Spleen (tissue), 11 donors: ENCODE results near the gene PNLIPRP2. TPM values are rescaled to one million over a fixed set of nuclear protein-coding genes. Genes with fewer than 3 reads are reported as not detected.

Experiments used
- DNase-seq: peaks from one replicate; pipeline ENCODE4 v3.0.0-alpha.2; 2020
- H3K27ac ChIP-seq, 8 donors: fragments of 200-600 bp; sonication (generic) in 7 of 8; 1 replicate in 4 of 8; 2 replicates in 4 of 8; pipeline versions ENCODE4 v1.5.0 to v1.8.0; 2016 to 2021; ENCODE audit warnings: inconsistent platforms in 4 of 8, mild to moderate bottlenecking in 4 of 8, moderate library complexity in 1 of 8
- H3K27me3 ChIP-seq, 7 donors: fragments of 200-600 bp; sonication (generic) in 6 of 7; replicated peaks in 1 of 7; 1 replicate in 4 of 7; 2 replicates in 3 of 7; pipeline versions ENCODE4 v1.5.0 to v1.8.0; 2016 to 2021; ENCODE audit warnings: inconsistent platforms in 3 of 7, mild to moderate bottlenecking in 1 of 7
- H3K36me3 ChIP-seq, 6 donors: fragments of 200-600 bp; sonication (generic) in 5 of 6; 1 replicate in 4 of 6; 2 replicates in 2 of 6; pipeline versions ENCODE4 v1.5.0 to v1.8.0; 2016 to 2021; ENCODE audit warnings: inconsistent platforms in 2 of 6
- H3K4me1 ChIP-seq, 6 donors: fragments of 200-600 bp; sonication (generic) in 5 of 6; 1 replicate in 3 of 6; 2 replicates in 3 of 6; pipeline versions ENCODE4 v1.5.0 to v1.8.0; 2016 to 2021; ENCODE audit warnings: inconsistent platforms in 3 of 6
- H3K4me3 ChIP-seq, 8 donors: fragments of 200-600 bp; sonication (generic) in 7 of 8; 1 replicate in 4 of 8; 2 replicates in 4 of 8; pipeline versions ENCODE4 v1.5.0 to v1.8.0; 2016 to 2021; ENCODE audit warnings: inconsistent platforms in 4 of 8, mild to moderate bottlenecking in 4 of 8, moderate library complexity in 2 of 8
- H3K9me3 ChIP-seq, 8 donors: fragments of 200-600 bp; sonication (generic) in 7 of 8; 1 replicate in 4 of 8; 2 replicates in 4 of 8; pipeline versions ENCODE4 v1.5.0 to v1.8.0; 2016 to 2021; ENCODE audit warnings: inconsistent platforms in 4 of 8
- POLR2A ChIP-seq, 3 donors: fragments of 450-650 bp; IDR thresholded peaks; one replicate each; pipeline ENCODE4 v1.5.1; 2017; ENCODE audit warnings: antibody characterized with exemption in 3 of 3, mild to moderate bottlenecking in 1 of 3
- POLR2AphosphoS5 ChIP-seq, 3 donors: sonication (generic); formaldehyde crosslinking; IDR thresholded peaks; one replicate each; pipeline ENCODE4 v1.5.1; 2017; ENCODE audit warnings: antibody characterized with exemption in 3 of 3
- WGBS, 5 donors: extraction: QIAGEN DNeasy Blood & Tissue Kit in 3 of 5; methylation state at CpG; one replicate each; pipeline versions ENCODE4 v1.1.5 to v1.1.7; 2013 to 2018; 5-methylcytosine and 5-hydroxymethylcytosine counted together
- intact Hi-C: fragments of 100-400 bp; cut with DNase I; formaldehyde crosslinking; loops from one replicate; pipeline ENCODE4 v1.15.0; 2023; ENCODE audit warnings: low total_unique reads
- polyA plus RNA-seq, 3 donors: library from polyadenylated mRNA; stranded (reverse); fragments of 200-250 nt; gene quantifications; one replicate each; pipeline ENCODE4 v1.2.1, GENCODE V29; 2013
- total RNA-seq, 7 donors: library from RNA; depleted of rRNA in 3 of 7; stranded (reverse); fragments of >200 nt in 3 of 7; fragmentation: NEBNext Ultra II Directional in 4 of 7; extraction: Animal tissue kit (Norgen Biotek cat#: 25700) in 4 of 7; gene quantifications; one replicate each; pipeline versions ENCODE4 v1.1.0 to v1.2.1, GENCODE V29; 2016 to 2021
- TF ChIP-seq, protein P1 (sequence below), 11 experiments: fragments of 200-600 bp in 7 of 11; fragments of 450-650 bp in 4 of 11; sonication (generic) in 4 of 11; IDR thresholded peaks in 8 of 11; conservative IDR thresholded peaks in 3 of 11; 1 replicate in 7 of 11; 2 replicates in 4 of 11; pipeline versions ENCODE4 v1.4.0 to v1.8.0; 2016 to 2021; ENCODE audit warnings: antibody characterized with exemption in 11 of 11, inconsistent platforms in 4 of 11, mild to moderate bottlenecking in 1 of 11
- donor health status: healthy with polysubstance abuse.
- donor health status: DM: no; HTN: no; CAD: no; lungs with moderate emphysema.
- donor health status: DM: no; HTN: no; CAD: no.
- donor health status: Bipolar disorder and iron deficiency.
- donor health status: healthy.
- donor health status: DM: no; HTN: no; CAD: no.
- donor health status: DM: yes; HTN: yes; CAD: no.

The PNLIPRP2 gene
- total and polyA plus RNA-seq, 10 donors, result 0.07 to 0.60 (median 0.26) TPM; not detected in 6

- no peak overlapping the region for H3K4me3 ChIP-seq
- no peak for DNase-seq
- H3K27ac ChIP-seq, result no peak overlapping the region
- TF ChIP-seq POLR2AphosphoS5 (IDR thresholded peaks at IDR 0.05), result no peak
- TF ChIP-seq, protein P1, sequence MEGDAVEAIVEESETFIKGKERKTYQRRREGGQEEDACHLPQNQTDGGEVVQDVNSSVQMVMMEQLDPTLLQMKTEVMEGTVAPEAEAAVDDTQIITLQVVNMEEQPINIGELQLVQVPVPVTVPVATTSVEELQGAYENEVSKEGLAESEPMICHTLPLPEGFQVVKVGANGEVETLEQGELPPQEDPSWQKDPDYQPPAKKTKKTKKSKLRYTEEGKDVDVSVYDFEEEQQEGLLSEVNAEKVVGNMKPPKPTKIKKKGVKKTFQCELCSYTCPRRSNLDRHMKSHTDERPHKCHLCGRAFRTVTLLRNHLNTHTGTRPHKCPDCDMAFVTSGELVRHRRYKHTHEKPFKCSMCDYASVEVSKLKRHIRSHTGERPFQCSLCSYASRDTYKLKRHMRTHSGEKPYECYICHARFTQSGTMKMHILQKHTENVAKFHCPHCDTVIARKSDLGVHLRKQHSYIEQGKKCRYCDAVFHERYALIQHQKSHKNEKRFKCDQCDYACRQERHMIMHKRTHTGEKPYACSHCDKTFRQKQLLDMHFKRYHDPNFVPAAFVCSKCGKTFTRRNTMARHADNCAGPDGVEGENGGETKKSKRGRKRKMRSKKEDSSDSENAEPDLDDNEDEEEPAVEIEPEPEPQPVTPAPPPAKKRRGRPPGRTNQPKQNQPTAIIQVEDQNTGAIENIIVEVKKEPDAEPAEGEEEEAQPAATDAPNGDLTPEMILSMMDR (IDR thresholded peaks at IDR 0.05 in 8 of 11, conservative IDR thresholded peaks at IDR 0.05 in 3 of 11), result no peak
- TF ChIP-seq POLR2A (IDR thresholded peaks at IDR 0.05), result no peak
- intact Hi-C loops, result no loop called here
- WGBS, 5 donors, result 81 to 92% (median 89%) methylated on average over 8 of the region's 8 CpGs
- peaks cover 0 to 42% (median 9%) of the 10 kb centered on the region in 7 donors for H3K27me3 ChIP-seq
- H3K36me3 ChIP-seq, result no peaks in the 10 kb centered on the region
- no peaks in the 10 kb centered on the region for H3K4me1 ChIP-seq
- peaks cover 0 to 8% (median 0%) of the 10 kb centered on the region in 8 donors for H3K9me3 ChIP-seq
These were observed 8.5 kb upstream of the PNLIPRP2 start for GRCh38 chr10:116612107-116612769.

DNA sequence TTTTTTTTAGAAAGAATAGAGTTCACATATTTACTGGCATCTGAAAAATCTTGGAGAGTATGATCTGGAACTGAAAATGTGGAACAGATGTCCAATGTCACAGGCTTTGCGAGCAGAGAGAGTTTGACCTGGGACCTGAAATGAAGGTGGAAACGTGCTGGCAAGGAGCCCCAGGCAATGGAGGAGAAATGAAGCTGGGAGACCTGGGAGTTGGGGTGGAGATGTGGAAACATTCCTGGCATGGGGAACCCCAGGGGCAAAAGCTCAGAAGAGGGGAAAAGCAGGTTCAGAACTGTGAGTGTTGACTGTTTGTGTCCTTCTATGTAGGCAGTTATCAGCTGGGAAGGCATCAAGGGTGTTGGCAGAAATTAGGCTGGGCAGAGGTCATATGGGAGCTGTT is 7.3 kb upstream of the PNLIPRP2 start:
- Histone ChIP-seq H3K27me3 (peaks cover 0 to 29% (median 9%) of the 10 kb centered on the region in 7 donors), H3K36me3 (no peaks in the 10 kb centered on the region), H3K9me3 (peaks cover 0 to 8% (median 0%) of the 10 kb centered on the region in 8 donors), H3K4me3 (no peak overlapping the region), H3K4me1 (no peaks in the 10 kb centered on the region), H3K27ac (no peak overlapping the region)
- 71 to 86% (median 78%) methylated on average over 2 of the region's 2 CpGs for WGBS, 5 donors
- intact Hi-C loops, result no loop called here
- DNase-seq, result no peak
- TF ChIP-seq, protein P1 (IDR thresholded peaks at IDR 0.05 in 8 of 11, conservative IDR thresholded peaks at IDR 0.05 in 3 of 11), result no peak
- TF ChIP-seq POLR2A (IDR thresholded peaks at IDR 0.05), result no peak
- TF ChIP-seq POLR2AphosphoS5 (IDR thresholded peaks at IDR 0.05), result no peak

DNA sequence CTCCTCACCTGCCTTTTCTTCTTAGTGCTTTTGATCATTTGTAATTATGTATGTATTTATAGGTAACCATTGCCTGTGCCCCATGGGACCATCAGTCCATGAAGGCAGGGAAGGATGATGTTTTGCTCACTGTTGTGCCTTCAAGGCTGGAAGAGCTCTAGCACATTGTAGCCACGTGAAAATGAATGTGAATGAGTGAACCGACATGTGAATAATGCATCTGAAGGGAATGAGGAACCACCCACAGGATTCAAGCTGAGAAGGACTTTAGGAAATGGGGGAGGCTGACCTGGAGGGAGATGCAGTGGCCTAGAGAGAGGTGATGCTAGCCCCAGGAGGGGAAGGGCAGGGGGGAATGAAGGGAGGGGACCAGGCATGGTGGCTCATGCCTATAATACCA is 6.0 kb upstream of the PNLIPRP2 start:
- WGBS, 5 donors, result 38 to 48% (median 42%) methylated on average over 2 of the region's 2 CpGs
- no peaks in the 10 kb centered on the region for H3K4me1 ChIP-seq
- TF ChIP-seq POLR2A (IDR thresholded peaks at IDR 0.05) (no peak), POLR2AphosphoS5 (IDR thresholded peaks at IDR 0.05) (no peak)
- TF ChIP-seq, protein P1 (IDR thresholded peaks at IDR 0.05 in 8 of 11, conservative IDR thresholded peaks at IDR 0.05 in 3 of 11), result no peak
- H3K27me3 ChIP-seq, result peaks cover 0 to 16% (median 3%) of the 10 kb centered on the region in 7 donors
- no peak overlapping the region for H3K4me3 ChIP-seq
- H3K36me3 ChIP-seq, result no peaks in the 10 kb centered on the region
- H3K27ac ChIP-seq, result no peak overlapping the region
- no peak for DNase-seq
- H3K9me3 ChIP-seq, result peaks cover 0 to 8% (median 0%) of the 10 kb centered on the region in 8 donors
- intact Hi-C loops, result no loop called here

GRCh38 chr10:116615199-116615776 is 5.5 kb upstream of the PNLIPRP2 start:
- no peak overlapping the region for H3K4me3 ChIP-seq
- no peak for DNase-seq
- TF ChIP-seq, protein P1 (IDR thresholded peaks at IDR 0.05 in 8 of 11, conservative IDR thresholded peaks at IDR 0.05 in 3 of 11), result no peak
- TF ChIP-seq POLR2A (IDR thresholded peaks at IDR 0.05) (no peak), POLR2AphosphoS5 (IDR thresholded peaks at IDR 0.05) (no peak)
- H3K27ac ChIP-seq, result no peak overlapping the region
- peaks cover 0 to 11% (median 0%) of the 10 kb centered on the region in 7 donors for H3K27me3 ChIP-seq
- intact Hi-C loops, result no loop called here
- peaks cover 0 to 6% (median 0%) of the 10 kb centered on the region in 8 donors for H3K9me3 ChIP-seq
- H3K4me1 ChIP-seq, result no peaks in the 10 kb centered on the region
- H3K36me3 ChIP-seq, result no peaks in the 10 kb centered on the region
- WGBS, 5 donors, result 82 to 90% (median 85%) methylated on average over 3 of the region's 3 CpGs
